K562 (cell line): ENCODE results near the gene PRDX2. TPM values are rescaled to one million over a fixed set of nuclear protein-coding genes. Genes with fewer than 3 reads are reported as not detected.

Source experiments
- BACH1 ChIP-seq: fragments of 200-800 bp; sonication (Bioruptor generic); IDR thresholded peaks from 2 replicates; pipeline ENCODE4 v1.6.1; 2016; ENCODE audit warnings: missing genetic modification characterization, missing compliant biosample characterization
- CEBPZ ChIP-seq: fragments of 150-350 bp; IDR thresholded peaks from 2 replicates; pipeline ENCODE4 v1.6.1; 2014; ENCODE audit warnings: low read depth, mild to moderate bottlenecking, low read length, borderline replicate concordance
- CHD2 ChIP-seq: IDR thresholded peaks from 2 replicates; pipeline ENCODE4 v1.6.1; 2011; ENCODE audit warnings: low read depth, low read length
- CUX1 ChIP-seq: fragments of 200-800 bp; sonication (Bioruptor generic); IDR thresholded peaks from 2 replicates; pipeline ENCODE4 v1.6.1; 2016; ENCODE audit warnings: missing genetic modification characterization, missing compliant biosample characterization
- GTF2B ChIP-seq: IDR thresholded peaks from 2 replicates; pipeline ENCODE4 v1.6.1; 2011; ENCODE audit not compliant: insufficient read length; ENCODE audit errors: extremely low read depth
- POLR2B ChIP-seq: fragments of 450-650 bp; IDR thresholded peaks from 2 replicates; pipeline ENCODE4 v1.6.1; 2018; ENCODE audit warnings: low read depth; ENCODE audit not compliant: partially characterized antibody
- SIN3A ChIP-seq, 2 experiments: fragments of 150-350 bp in 1 of 2; IDR thresholded peaks; 2 replicates each; pipeline ENCODE4 v1.6.1; 2011 to 2016; ENCODE audit warnings: borderline replicate concordance in 2 of 2, low read depth in 2 of 2, low read length in 2 of 2, mild to moderate bottlenecking in 2 of 2, moderate library complexity in 2 of 2; ENCODE audit not compliant: control insufficient read depth in 1 of 2
- TCF3 ChIP-seq: sonication (generic); formaldehyde crosslinking; IDR thresholded peaks from 2 replicates; pipeline ENCODE4 v1.4.0; 2020; ENCODE audit warnings: mild to moderate bottlenecking, missing genetic modification reagents
- UBTF ChIP-seq, 2 experiments: IDR thresholded peaks; 2 replicates each; pipeline ENCODE4 v1.6.1; 2012; ENCODE audit warnings: improper control_type of control experiment in 2 of 2, low read depth in 2 of 2, low read length in 2 of 2, borderline replicate concordance in 1 of 2
- ZBTB26 ChIP-seq: fragments of 450-650 bp; formaldehyde crosslinking; IDR thresholded peaks from 2 replicates; pipeline ENCODE4 v1.4.0; 2022; ENCODE audit warnings: missing genetic modification characterization
- ZNF644 ChIP-seq: fragments of 200-800 bp; sonication (Bioruptor generic); IDR thresholded peaks from 2 replicates; pipeline ENCODE4 v1.6.1; 2016; ENCODE audit warnings: low read depth, missing genetic modification characterization, missing compliant biosample characterization
- ZSCAN29 ChIP-seq: fragments of 450-650 bp; IDR thresholded peaks from 2 replicates; pipeline ENCODE4 v1.6.1; 2017
- polyA plus RNA-seq, 8 experiments: library from polyadenylated mRNA; depleted of rRNA in 4 of 8; stranded (reverse) in 5 of 8; unstranded in 3 of 8; fragments of >200 nt; fragmentation: Nextera tagmentation in 2 of 8; fragmentation: Illumina TruSeq in 1 of 8; extraction: Ambion mirVana in 2 of 8; extraction: Trizol in 1 of 8; gene quantifications; 2 replicates each; pipeline versions ENCODE4 v1.2.1 to v1.2.3, GENCODE V29; 2011 to 2014; ENCODE audit warnings: inconsistent platforms in 1 of 8, missing spikeins in 1 of 8
- total RNA-seq, 7 experiments: library from RNA; depleted of rRNA in 6 of 7; stranded (reverse); fragments of >200 nt in 6 of 7; fragmentation: Illumina TruSeq in 2 of 7; extraction: Trizol in 2 of 7; gene quantifications; 2 replicates each; pipeline versions ENCODE4 v1.2.1 to v1.2.3, GENCODE V29; 2011 to 2021; ENCODE audit warnings: low replicate concordance in 1 of 7

Gene PRDX2
- total and polyA plus RNA-seq, 9 of the 15 experiments (the other 6 are each of a cell fraction or from before 2014, with no cell fraction given), result 206 to 1,183 (median 415) TPM

- TF ChIP-seq CUX1 (CRISPR knock-in tag) (no peak), POLR2B (peak; percentile 78), SIN3A (IDR thresholded peaks at IDR 0.05; ENCODE audit: borderline replicate concordance in 2 of 2, control insufficient read depth in 1 of 2, low read depth in 2 of 2, low read length in 2 of 2) (peak; percentile 80 to 93; a peak in 2 of 4 replicates), ZSCAN29 (no peak), BACH1 (tag) (no peak), CHD2 (peak; percentile 70), ZBTB26 (no peak), TCF3 (CRISPR knock-in tag) (peak; percentile 13; the same call in 1 of the 2 replicates), ZNF644 (tag) (no peak), CEBPZ (no peak), GTF2B (no peak), UBTF (IDR thresholded peaks at IDR 0.05; ENCODE audit: borderline replicate concordance in 1 of 2, low read depth in 2 of 2, low read length in 2 of 2) (no peak)
These were observed 8.1 kb downstream of the PRDX2 start (continued) for GRCh38 chr19:12793290-12794195.
